ENCODE measurements around the gene RBM43.

- TF ChIP-seq CTCF (IDR thresholded peaks at IDR 0.05; ENCODE audit: low read depth, low read length, missing input control) (no peak), NR2F2 (IDR thresholded peaks at IDR 0.05) (no peak), RXRA (IDR thresholded peaks at IDR 0.05) (no peak), ZBTB33 (IDR thresholded peaks at IDR 0.05) (no peak)
Observed at GRCh38 chr2:151251012-151251411, 10.7 kb downstream of the RBM43 start.

All from liver (tissue), 3 donors.